HUES48 (cell line): Measurements from ENCODE around the gene UST.
A peak's percentile ranks its signal among the peaks of the same experiment; 100 is the strongest.

Experiments
- H3K27ac ChIP-seq: one replicate; pipeline ENCODE4 v1.7.0; 2013; ENCODE audit warnings: low read depth, low read length, inconsistent platforms
- H3K27me3 ChIP-seq: 2 replicates; pipeline ENCODE4 v1.6.1; 2013; ENCODE audit warnings: mild to moderate bottlenecking, low read length; ENCODE audit not compliant: control insufficient read depth, insufficient read depth
- H3K36me3 ChIP-seq: 2 replicates; pipeline ENCODE4 v1.6.1; 2013; ENCODE audit warnings: low read length; ENCODE audit not compliant: control insufficient read depth, insufficient read depth
- H3K4me1 ChIP-seq: 2 replicates; pipeline ENCODE4 v1.6.1; 2013; ENCODE audit warnings: mild to moderate bottlenecking, low read length; ENCODE audit not compliant: control insufficient read depth, insufficient read depth
- H3K4me3 ChIP-seq: 2 replicates; pipeline ENCODE4 v1.5.1; 2013; ENCODE audit warnings: mild to moderate bottlenecking, low read depth, low read length
- H3K9ac ChIP-seq: 2 replicates; pipeline ENCODE4 v1.6.1; 2013; ENCODE audit warnings: mild to moderate bottlenecking, low read depth, low read length, moderate library complexity
- H3K9me3 ChIP-seq: 2 replicates; pipeline ENCODE4 v1.6.1; 2013; ENCODE audit warnings: low read length; ENCODE audit not compliant: control insufficient read depth, insufficient read depth

UST gene

GRCh38 chr6:149012040-149012545 is 265.3 kb downstream of the UST start:
- Histone ChIP-seq H3K9me3 (no peaks in the 10 kb centered on the region), H3K27ac (no peak overlapping the region), H3K9ac (no peak overlapping the region), H3K36me3 (peaks cover 4% of the 10 kb centered on the region; the same call in 1 of the 2 replicates), H3K27me3 (no peaks in the 10 kb centered on the region), H3K4me1 (peaks cover 23% of the 10 kb centered on the region), H3K4me3 (no peak overlapping the region)

DNA sequence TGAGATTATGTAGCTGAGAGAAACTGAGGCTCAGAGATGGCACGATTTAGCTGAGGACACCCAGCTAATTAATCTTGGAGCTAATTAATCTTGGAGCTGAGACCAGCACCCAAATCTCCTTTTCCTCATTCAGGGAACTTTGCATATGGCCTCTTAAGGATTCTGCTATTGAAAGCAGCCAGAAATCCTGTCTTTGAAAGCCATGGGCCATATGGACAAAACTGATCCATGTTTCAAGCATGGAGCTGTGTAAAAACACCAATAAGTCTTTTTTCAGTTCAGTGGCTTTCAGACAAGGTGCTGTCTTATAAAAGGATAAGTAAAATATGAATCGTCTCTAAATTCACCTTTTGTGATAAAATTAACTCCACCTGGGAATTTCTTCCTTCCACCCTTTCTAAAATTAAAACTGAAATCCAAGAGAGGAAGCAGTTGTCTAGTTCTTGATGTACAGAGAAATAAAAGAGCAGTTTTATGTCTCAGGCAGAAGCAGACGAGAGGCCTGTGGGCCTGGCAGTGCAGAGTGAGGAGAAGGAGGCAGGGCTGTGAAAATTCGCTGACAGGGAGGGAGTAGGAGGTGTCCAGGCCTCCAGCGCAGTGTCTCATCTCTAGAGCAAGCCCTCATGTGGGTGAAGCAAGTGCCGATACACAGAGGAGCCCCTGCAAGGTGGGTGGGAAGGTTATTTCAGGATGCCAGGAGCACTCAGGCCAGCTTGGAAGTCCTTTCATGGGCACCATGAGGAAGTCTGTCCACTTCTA is 266.9 kb downstream of the UST start:
- Histone ChIP-seq H3K4me3 (no peak overlapping the region), H3K4me1 (peaks cover 23% of the 10 kb centered on the region), H3K27ac (peak overlapping the region; percentile 95), H3K36me3 (no peaks in the 10 kb centered on the region), H3K27me3 (no peaks in the 10 kb centered on the region), H3K9me3 (no peaks in the 10 kb centered on the region), H3K9ac (no peak overlapping the region)

DNA sequence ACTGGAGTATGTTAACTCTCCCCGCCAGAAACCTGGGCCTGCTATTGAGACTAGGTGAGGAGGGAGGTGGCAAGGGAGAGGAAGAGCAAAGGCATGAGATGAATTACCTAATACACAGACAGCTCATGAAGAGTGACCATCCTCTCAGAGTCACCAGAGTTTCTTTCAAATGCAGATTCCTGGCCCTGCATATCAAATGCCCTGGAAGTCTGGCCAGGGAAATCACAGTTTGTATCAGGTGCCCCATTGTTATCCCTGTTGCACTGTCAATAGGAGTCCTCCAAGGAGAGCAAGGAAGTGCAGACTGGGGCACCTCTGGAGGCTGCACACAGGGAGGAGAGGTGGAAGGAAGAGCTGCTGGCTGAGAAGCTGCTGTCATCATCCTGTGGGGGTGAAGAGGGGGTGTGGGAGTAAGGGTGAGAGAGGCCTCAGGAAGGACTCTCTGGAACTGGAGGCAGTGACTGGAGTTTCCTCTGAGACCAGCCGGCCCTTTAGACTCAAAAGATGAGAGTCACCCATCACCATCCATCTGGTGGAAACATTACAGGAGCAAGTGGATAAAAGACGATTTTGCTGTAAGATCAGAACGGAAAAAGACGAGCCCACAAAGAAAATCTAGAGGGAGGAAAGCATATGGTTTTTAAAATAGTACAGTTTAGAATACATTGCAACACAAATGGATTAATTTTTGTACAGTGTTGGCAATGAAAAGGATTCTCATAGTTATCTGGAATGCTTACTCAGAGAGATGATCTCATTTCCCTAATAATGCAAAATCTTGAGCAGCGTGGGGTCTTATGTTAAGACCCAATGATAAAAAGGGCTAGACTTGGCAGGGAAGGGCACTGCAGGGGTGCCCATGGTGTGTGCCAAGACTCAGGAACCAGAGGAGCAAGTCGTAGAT is 268.1 kb downstream of the UST start:
- peak overlapping the region; percentile 95 for H3K27ac ChIP-seq
- H3K27me3 ChIP-seq: no peaks in the 10 kb centered on the region
- H3K4me1 ChIP-seq: peaks cover 23% of the 10 kb centered on the region
- no peaks in the 10 kb centered on the region for H3K9me3 ChIP-seq
- H3K36me3 ChIP-seq: peaks cover 10% of the 10 kb centered on the region
- H3K9ac ChIP-seq: no peak overlapping the region
- H3K4me3 ChIP-seq: peak overlapping the region; percentile 7; the same call in 1 of the 2 replicates

DNA sequence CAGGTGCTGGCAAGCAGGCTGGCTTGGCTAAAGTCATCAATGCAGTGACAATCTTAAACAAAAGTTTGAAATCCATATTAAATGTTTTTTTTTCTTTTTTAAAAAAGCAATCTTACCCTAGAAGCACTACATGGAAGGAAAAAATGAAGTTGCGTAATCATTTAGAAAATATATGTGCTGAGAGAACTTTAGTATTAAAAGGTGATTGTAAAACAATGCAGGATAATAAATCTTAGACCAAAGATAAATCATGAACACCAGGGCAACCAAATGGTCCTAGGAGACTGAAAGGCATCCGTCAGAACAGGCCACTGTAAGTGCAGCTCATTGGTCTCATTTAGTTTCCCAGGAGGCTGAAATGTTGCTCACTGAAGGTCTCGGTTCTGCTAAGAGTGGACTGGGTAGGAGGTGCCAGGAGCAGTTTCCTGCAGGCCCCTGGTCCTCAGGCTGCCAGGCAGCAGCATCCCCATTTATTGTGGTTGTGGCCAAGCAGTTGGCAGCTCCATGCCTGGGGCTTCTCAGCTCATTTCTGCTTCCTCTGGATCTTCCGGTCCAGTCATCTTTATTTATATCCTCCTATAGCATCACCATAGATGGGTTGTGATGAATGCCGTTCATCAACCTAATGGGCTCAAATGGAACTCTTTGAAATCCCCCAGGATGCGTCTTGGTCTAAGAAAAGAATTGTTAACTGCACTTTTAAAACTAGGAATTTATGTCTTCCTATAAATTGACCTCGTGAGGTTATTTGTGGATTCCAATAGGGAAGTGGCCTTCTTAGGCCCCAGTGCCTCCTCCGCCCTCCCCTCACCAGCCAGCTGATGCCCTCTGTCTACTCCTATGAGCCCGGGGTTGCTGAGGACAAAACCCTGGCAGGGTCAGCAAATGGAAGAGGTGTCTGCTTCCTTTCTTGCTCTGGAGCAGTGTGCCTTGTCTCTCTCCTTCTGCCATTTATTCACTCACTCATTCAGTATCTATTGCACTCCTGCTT is 269.0 kb downstream of the UST start:
- H3K9me3 ChIP-seq: no peaks in the 10 kb centered on the region
- H3K4me3 ChIP-seq: 0 out of 2 replicates have a peak overlapping the region, but pooled peaks have one; percentile 7
- no peak overlapping the region for H3K9ac ChIP-seq
- H3K27me3 ChIP-seq: no peaks in the 10 kb centered on the region
- peak overlapping the region; percentile 95 for H3K27ac ChIP-seq
- H3K36me3 ChIP-seq: peaks cover 20% of the 10 kb centered on the region
- H3K4me1 ChIP-seq: peaks cover 23% of the 10 kb centered on the region

DNA sequence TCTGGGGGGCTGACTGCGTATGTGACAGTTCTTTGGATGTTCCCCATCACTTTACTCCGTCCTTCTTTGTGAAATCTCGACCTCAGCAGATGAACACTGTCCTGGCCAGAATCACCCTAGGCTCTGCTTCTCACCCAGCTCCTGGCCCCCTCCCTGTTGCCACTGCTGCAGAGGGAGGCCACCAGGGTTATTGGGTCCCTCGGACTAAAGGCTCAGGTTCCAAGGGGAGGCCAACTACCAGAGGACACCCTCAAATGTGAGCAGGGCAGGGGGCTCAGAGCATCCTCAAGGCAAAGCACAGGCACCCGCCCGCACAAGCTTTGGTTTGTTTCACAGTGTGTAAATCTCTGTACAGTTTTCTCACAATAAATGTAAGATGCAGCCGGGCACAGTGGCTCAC is 269.9 kb downstream of the UST start:
- Histone ChIP-seq H3K27me3 (no peaks in the 10 kb centered on the region), H3K4me3 (no peak overlapping the region), H3K9ac (no peak overlapping the region), H3K4me1 (peaks cover 23% of the 10 kb centered on the region), H3K36me3 (peaks cover 28% of the 10 kb centered on the region), H3K27ac (no peak overlapping the region), H3K9me3 (no peaks in the 10 kb centered on the region)

- H3K9me3 ChIP-seq: no peaks in the 10 kb centered on the region
- no peak overlapping the region for H3K4me3 ChIP-seq
- H3K27me3 ChIP-seq: no peaks in the 10 kb centered on the region
- H3K27ac ChIP-seq: no peak overlapping the region
- H3K9ac ChIP-seq: no peak overlapping the region
- peaks cover 50% of the 10 kb centered on the region for H3K36me3 ChIP-seq
- H3K4me1 ChIP-seq: peaks cover 6% of the 10 kb centered on the region
Measured at GRCh38 chr6:149020319-149020718, 273.5 kb downstream of the UST start.

GRCh38 chr6:149024361-149024760 is 277.5 kb downstream of the UST start:
- H3K36me3 ChIP-seq: peaks cover 45% of the 10 kb centered on the region
- H3K4me1 ChIP-seq: no peaks in the 10 kb centered on the region
- H3K9me3 ChIP-seq: no peaks in the 10 kb centered on the region
- no peak overlapping the region for H3K27ac ChIP-seq
- no peaks in the 10 kb centered on the region for H3K27me3 ChIP-seq
- no peak overlapping the region for H3K4me3 ChIP-seq
- no peak overlapping the region for H3K9ac ChIP-seq

DNA sequence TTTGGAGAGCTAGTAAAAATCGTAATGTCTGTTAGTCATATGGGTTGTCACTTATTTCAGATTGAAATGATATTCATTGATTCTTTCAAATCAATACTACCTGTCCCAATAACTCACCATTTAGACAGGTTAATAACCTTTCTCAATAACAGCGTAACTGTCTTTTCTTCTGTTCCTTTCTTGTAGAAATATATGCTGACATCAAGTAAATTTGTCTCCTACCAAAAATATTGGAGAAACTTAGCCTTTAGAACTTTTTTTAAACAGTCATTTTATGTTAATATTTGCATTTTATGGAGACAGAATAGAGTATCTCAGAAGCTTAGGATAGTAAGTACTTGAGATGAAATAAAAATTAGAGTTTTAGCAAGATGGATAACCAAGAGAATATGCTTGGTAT is 278.2 kb downstream of the UST start:
- Histone ChIP-seq H3K9me3 (no peaks in the 10 kb centered on the region), H3K4me1 (no peaks in the 10 kb centered on the region), H3K27ac (no peak overlapping the region), H3K4me3 (no peak overlapping the region), H3K9ac (no peak overlapping the region), H3K27me3 (no peaks in the 10 kb centered on the region), H3K36me3 (peaks cover 38% of the 10 kb centered on the region)

GRCh38 chr6:149026530-149026942 is 279.7 kb downstream of the UST start:
- H3K9me3 ChIP-seq: no peaks in the 10 kb centered on the region
- H3K36me3 ChIP-seq: peaks cover 24% of the 10 kb centered on the region
- no peaks in the 10 kb centered on the region for H3K4me1 ChIP-seq
- H3K27me3 ChIP-seq: no peaks in the 10 kb centered on the region
- H3K27ac ChIP-seq: no peak overlapping the region
- no peak overlapping the region for H3K9ac ChIP-seq
- no peak overlapping the region for H3K4me3 ChIP-seq

DNA sequence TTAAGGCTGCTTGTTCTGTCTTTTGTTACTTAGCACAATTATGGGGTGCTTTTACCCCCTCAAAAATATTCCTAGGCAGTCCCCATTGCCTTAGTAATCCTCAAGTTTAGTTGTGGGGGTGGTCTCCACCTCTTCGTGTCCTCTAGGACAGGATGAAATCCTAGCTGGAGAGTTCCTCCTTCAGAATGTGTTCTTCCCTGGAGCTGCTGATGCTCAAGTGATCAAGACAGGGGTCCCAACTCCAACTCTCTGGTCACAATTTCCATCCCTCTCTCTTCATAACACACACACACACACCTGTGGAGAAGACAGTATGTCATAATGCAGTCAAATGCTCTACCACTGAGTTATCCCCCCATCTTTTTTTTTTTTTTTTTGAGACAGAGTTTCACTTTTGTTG is 280.7 kb downstream of the UST start:
- H3K9ac ChIP-seq: no peak overlapping the region
- H3K9me3 ChIP-seq: no peaks in the 10 kb centered on the region
- H3K27me3 ChIP-seq: no peaks in the 10 kb centered on the region
- no peak overlapping the region for H3K4me3 ChIP-seq
- H3K4me1 ChIP-seq: no peaks in the 10 kb centered on the region
- no peak overlapping the region for H3K27ac ChIP-seq
- peaks cover 15% of the 10 kb centered on the region for H3K36me3 ChIP-seq
